GM12875 (cell line): ENCODE measurements around the gene ATXN2.

ENCODE experiments used
- H3K4me3 ChIP-seq: one replicate; pipeline ENCODE4 v1.5.1; 2011; ENCODE audit warnings: low read depth, low read length, control low read depth
- TF ChIP-seq, protein P1 (sequence below): IDR thresholded peaks from 2 replicates; pipeline ENCODE4 v1.5.1; 2011; ENCODE audit warnings: low read depth, mild to moderate bottlenecking, control low read depth, inconsistent platforms, low read length, moderate library complexity, borderline replicate concordance; ENCODE audit not compliant: insufficient read depth

ATXN2 gene

DNA sequence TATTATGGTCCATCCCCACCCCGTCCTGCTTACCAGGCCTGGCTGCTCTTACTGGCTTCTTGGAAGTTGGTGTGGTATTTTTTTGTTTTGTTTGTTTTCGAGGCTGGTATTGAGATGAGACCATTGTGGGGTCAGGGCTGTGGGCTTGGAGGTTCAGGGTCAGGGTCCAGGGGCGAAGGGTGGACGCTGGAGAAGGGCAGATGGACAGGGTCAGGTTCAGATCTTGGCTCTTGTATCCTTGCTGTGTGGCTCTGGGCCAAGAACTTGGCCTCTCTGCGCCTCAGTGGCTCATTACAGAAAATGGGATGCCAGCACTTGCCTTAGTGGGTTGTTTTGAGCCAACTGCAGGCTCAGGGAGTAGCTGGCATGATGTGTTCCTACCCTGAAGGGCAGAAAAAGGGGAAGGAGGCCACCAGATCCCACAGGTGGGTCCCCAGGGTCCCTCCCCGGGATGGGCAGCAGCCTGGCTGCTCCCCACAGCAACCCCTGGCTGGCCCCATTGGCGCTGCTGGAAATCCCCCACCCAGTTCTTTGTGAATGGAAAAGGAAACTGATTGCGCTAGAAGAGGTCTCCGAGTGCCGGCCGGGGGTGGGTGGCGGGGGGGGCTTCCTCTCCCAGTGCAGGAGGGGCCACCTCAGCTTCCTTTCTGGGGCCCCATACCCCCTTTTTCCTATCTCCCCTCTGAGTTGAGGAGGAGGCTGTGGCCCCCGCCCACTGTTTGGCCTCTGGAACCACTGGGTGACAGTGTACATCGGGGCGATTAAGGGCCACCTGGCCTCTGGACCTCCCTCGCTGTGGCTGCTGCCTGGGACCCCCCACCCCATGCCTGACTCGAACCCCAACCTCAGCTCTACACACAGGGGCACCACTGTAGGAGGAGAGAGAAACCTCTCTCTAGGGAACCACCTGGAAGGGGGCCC is 168.4 kb downstream of the ATXN2 start:
- TF ChIP-seq, protein P1, sequence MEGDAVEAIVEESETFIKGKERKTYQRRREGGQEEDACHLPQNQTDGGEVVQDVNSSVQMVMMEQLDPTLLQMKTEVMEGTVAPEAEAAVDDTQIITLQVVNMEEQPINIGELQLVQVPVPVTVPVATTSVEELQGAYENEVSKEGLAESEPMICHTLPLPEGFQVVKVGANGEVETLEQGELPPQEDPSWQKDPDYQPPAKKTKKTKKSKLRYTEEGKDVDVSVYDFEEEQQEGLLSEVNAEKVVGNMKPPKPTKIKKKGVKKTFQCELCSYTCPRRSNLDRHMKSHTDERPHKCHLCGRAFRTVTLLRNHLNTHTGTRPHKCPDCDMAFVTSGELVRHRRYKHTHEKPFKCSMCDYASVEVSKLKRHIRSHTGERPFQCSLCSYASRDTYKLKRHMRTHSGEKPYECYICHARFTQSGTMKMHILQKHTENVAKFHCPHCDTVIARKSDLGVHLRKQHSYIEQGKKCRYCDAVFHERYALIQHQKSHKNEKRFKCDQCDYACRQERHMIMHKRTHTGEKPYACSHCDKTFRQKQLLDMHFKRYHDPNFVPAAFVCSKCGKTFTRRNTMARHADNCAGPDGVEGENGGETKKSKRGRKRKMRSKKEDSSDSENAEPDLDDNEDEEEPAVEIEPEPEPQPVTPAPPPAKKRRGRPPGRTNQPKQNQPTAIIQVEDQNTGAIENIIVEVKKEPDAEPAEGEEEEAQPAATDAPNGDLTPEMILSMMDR = no peak
- H3K4me3 ChIP-seq = peak overlapping the region; percentile 47

- H3K4me3 ChIP-seq = peak overlapping the region; percentile 47
Measured at GRCh38 chr12:111429828-111430432, 169.2 kb downstream of the ATXN2 start.

DNA sequence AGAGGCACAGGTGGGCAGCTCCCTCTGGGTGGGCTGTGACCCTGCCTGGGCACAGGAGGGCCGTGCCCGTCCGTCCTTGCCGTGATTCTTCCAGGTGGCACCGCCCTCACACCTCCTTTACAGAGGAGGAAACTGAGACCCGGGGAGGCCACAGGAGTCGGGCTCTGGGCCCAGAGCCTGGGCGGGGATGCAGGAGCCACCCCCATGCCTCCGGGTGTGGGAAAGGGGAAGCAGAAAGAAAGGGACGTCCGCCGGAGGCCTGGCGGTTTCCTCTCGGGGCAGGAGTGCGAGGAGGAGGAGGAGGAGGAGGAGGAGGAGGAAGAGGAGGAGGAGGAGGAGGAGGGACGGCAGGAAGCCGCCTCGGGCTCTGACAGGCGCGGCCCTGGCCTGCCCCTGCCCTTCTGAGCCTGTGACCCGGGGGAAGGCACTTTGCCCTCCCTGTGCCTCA is 170.4 kb downstream of the ATXN2 start:
- TF ChIP-seq, protein P1 = no peak
- peak overlapping the region; percentile 5 for H3K4me3 ChIP-seq

More at GRCh38 chr12:111429828-111430432, 169.2 kb downstream of the ATXN2 start:
- TF ChIP-seq, protein P1 = no peak

GRCh38 chr12:111428081-111428727 is 170.9 kb downstream of the ATXN2 start:
- TF ChIP-seq, protein P1 = no peak
- H3K4me3 ChIP-seq = peak overlapping the region; percentile 3

GRCh38 chr12:111427417-111428074 is 171.6 kb downstream of the ATXN2 start:
- TF ChIP-seq, protein P1 = no peak

DNA sequence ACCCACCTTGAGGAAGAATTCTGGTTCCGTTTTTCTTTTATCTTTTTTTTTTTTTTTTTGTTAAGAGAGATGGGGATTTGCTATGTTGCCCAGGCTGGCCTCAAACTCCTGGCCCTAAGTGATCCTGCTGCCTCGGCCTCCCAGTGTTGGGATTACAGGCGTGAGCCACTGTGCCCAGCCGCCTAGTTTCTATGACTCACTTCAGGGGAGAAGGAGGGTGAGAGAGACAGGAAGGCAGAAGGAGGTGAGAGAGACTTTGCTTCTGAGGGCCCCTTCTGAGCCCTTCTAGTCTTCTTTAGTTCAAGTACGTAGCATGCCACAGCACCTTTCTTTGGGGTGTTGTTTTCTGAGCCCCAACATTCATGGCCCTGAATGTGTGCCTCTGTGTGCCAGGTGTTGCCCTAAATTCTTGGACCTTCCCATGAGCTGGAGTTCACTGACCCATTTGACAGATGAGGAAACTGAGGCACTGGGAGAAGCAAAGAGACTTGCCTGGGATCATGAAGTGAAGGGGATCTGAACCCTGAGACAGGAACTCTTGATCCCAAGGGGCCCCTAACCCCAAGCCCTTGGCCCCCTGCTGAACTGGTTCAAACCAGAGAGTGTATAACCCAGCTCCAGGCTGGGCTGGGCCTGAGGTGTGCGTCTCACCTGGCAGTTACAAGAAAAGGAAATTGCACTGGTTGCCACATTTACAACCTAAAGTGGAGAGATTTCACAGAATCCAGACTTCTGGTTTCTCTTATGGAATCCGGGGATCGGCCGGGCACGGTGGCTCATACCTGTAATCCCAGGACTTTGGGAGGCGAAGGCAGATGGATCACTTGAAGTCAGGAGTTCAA is 172.6 kb downstream of the ATXN2 start:
- TF ChIP-seq, protein P1 = no peak
- H3K4me3 ChIP-seq = no peak overlapping the region

More at GRCh38 chr12:111427417-111428074, 171.6 kb downstream of the ATXN2 start:
- H3K4me3 ChIP-seq = no peak overlapping the region
